DMS 273 (cell line): ENCODE results near the gene SHC3.

Experiments used
- DNase-seq: peaks from one replicate; lab custom pipeline; 2025; ENCODE audit not compliant: unreplicated experiment; lab: John Stamatoyannopoulos, UW

SHC3 gene

DNA sequence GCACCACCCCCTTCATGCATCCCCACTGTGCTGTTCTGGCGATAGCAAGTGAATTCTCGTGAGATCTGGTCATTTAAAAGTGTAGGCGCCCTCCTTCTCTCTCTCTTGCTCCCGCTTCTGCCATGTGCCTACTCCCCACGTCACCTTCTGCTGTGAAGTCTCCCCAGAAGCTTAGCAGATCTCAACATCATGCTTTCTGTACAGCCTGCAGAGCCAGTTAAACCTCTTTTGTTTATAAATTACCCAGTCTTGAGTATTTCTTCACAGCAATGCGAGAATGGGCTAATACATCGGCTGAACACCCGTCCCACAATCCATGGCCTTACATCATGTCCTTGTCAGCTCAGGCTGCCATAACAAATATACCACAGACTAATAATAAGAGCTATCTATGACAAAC lies 17.4 kb downstream of the SHC3 start:
- DNase-seq: no peak

GRCh38 chr9:89160806-89161205 lies 17.8 kb downstream of the SHC3 start:
- no peak for DNase-seq

DNA sequence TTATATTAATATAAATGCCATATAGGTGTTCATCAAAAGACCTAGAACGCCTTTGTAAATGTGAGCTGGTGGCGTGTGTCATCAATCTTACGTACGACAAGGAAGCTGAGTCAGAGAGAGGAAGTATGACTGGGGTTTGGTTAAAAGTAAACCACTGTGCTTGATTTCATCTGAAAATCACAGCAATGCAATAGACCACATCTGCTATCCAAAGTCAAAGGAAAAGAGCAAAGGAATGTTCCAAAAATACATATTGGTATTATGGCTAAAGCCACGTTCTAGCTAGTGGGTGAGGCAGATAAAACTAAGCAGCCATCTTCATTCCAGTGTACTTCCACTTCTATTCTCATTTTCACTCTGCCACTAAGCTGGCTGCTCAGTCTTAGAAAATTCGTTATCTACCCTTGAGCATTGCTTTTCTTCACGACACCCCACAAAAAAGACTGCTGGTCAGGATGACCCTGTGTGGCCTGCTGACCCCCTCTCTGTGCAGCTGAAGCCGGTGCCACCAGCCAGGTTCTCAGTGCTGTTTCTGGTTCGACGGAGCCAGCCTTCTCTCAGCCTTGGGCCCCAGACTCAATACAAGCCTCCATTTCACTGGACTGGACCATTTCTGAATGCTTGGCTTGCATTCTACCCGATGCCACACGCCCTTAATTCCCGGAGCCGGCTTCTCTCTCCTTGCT lies 23.8 kb downstream of the SHC3 start:
- DNase-seq: no peak

- DNase-seq: no peak
These were observed 24.4 kb downstream of the SHC3 start for GRCh38 chr9:89154218-89154617.

DNA sequence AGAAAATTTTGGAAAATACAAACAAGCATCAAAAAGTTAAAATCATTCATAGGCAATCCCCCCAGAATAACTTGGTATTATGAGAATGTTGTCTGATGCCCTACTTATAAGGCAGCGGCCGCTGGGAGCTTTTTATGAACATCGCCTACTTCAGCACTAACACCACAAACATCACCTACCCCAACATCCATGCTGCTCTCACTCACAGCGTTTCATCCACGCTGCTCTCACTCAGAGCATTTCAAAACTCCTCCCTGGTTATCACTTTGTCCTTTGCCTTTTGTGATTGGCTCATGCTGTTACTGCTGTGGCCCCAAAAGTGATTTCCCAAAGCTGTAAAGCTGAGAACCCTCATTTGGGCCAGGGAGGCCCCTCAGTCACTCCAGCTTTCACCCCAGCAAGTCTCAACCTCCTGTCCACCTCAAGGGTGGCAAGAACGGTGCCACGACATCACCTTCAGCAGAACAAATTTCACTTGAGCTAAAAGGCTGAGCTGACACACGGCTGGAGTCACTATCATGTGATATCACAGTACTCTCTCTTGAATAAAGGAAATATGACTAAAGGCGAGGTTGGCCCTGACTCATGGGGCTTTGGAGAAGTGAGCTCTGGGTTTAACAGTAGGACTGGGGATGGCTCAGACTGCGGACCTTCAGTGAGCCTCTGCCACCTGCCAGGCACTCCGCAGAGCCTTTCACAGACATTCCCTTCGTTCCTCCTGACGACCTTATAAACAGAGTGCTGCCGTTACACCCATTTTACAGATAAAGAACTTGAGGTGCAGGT lies 25.2 kb downstream of the SHC3 start:
- DNase-seq: no peak

DNA sequence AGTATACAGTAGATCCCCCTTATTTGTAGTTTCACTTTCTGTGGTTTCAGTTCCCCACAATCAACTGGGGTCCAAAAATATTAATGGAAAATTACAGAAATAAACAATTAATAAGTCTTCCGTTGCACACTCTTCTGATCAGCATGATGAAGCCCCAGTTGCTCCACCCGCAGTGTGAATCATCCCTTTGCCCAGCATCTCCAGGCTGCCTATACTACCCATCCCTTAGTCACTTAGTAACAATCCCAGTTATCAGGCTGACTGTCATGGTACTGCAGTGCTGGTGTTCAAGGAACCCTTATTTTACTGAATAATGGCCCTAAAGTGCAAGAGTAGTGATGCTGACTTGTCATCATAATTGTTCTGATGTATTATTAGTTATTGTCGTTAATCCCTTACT lies 28.9 kb downstream of the SHC3 start:
- no peak for DNase-seq

- DNase-seq: no peak
These were observed 33.5 kb downstream of the SHC3 start for GRCh38 chr9:89145097-89145496.

- DNase-seq: no peak
These were observed 34.4 kb downstream of the SHC3 start for GRCh38 chr9:89144238-89144637.

GRCh38 chr9:89143266-89143665 lies 35.4 kb downstream of the SHC3 start:
- DNase-seq: no peak

DNA sequence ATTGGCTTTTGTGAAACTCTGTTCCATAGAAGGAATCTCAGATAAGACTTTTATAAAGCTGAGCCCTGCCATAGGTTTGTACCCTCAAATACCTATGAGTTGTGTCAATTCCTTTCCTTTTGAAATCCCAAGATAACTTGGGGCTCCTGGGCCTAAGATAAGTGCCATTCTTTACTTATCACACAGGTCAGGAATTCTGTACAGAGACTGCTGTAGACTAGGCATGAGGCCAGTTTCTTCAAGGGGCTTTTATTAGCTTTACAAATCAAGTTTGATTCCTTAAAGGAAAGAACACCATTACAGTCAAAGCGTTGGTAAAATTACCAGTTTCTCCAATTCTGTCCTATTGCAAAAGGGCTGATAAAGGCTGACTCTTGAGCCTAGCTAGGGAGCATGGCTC lies 39.2 kb downstream of the SHC3 start:
- no peak for DNase-seq

GRCh38 chr9:89138463-89139390 lies 39.9 kb downstream of the SHC3 start:
- DNase-seq: no peak

- no peak for DNase-seq
These were observed 40.8 kb downstream of the SHC3 start for GRCh38 chr9:89137542-89138462.

DNA sequence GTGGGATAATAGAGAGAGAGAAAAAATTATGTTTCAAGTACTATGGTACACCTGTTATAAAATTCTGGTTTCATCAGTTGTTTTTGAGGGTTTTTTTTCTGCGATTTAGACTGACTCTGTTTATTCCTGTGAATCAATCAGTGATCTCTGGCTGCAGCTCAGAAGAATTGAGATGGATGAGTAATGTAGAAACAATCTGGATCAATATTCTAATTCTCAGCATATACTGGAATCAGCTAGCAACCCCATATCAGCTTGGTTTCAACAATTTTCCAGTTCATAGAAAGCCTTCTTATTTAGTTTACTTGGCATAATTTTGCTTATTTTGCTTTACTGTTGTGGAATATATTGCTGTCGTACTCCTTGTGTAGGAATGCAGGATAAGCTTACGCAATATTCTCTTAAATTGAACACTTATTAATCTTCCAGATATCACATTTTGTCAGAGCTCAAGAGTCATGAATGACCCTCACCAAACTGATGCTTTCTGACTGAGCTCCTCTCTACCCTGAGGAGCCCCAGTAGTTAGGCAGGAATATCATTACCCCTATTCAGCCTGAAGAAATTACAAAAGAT lies 42.9 kb downstream of the SHC3 start:
- no peak for DNase-seq

DNA sequence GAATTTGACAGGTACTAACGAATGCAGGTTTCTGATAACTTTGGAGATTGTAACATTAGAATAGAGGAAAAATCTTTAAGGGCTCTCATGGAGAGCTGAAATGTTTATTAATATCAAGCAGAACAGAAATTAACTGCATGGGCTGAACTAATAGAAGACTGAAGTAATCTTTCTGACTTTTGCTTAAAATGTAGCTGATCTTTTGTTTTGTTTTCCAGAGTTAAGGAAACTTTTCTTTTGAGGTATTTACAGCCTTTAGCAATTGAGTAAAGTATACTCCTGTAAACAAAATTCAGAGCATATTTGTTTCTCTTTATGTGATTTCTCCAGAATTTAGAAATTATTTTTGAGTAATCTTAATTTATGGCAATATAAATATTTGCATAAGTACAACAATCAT lies 43.9 kb downstream of the SHC3 start:
- DNase-seq: no peak

- DNase-seq: no peak
These were observed 55.7 kb downstream of the SHC3 start for GRCh38 chr9:89122949-89123348.

DNA sequence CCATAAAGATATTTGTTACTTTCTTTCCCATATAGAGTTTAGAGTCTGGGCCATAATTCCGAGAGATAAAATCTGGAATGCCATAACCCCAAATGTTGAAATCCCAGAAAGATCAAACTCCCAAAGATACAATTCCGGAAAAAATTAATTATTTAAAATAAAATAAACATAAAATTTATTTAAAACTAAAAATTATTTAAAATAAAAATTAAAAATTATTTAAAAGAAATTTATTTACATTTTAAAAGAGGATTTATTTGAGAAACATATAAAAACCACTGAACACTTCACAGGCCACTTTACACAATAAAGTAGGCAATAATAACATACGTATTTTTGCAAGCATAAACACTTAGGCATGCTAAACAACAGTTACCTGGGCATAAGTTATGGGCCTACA lies 57.9 kb downstream of the SHC3 start:
- DNase-seq: no peak

GRCh38 chr9:89116805-89117192 lies 61.8 kb downstream of the SHC3 start:
- DNase-seq: no peak

- no peak for DNase-seq
These were observed 62.4 kb downstream of the SHC3 start for GRCh38 chr9:89116064-89116804.

GRCh38 chr9:89115426-89115825 lies 63.2 kb downstream of the SHC3 start:
- DNase-seq: no peak

DNA sequence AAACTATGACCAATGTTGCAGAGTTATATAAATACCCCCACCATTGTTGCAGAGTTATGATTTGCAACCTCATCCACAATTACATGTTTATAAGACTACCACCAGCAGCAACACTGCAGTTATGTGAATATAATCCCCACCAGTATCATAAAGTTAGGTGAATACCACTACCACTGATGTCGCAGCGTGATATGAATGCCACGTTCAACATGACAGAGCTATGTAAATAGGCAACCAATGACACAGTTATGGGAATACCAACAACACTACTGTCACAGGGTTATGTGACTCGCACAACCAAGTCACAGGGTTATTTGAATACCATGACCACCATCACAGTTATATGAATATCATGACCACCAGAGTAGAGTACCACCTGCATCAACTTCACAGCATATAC lies 63.9 kb downstream of the SHC3 start:
- no peak for DNase-seq
